Nephron progenitor cell (in vitro differentiated cells): ENCODE data around the gene DLG3.
A peak's percentile ranks its signal among the peaks of the same experiment; 100 is the strongest.

Experiments
- DNase-seq: peaks from one replicate; pipeline ENCODE4 v3.0.0; 2021
- H3K27ac Mint-ChIP-seq: 2 replicates; pipeline ENCODE4 v1.8.0; 2021; ENCODE audit warnings: mild to moderate bottlenecking, moderate library complexity, mixed read lengths
- H3K27me3 Mint-ChIP-seq: 2 replicates; pipeline ENCODE4 v1.8.0; 2021; ENCODE audit warnings: mild to moderate bottlenecking, low read depth, mixed read lengths; ENCODE audit not compliant: poor library complexity
- H3K36me3 Mint-ChIP-seq: 2 replicates; pipeline ENCODE4 v1.8.0; 2021; ENCODE audit warnings: low read depth, mixed read lengths
- H3K4me1 Mint-ChIP-seq: 2 replicates; pipeline ENCODE4 v1.8.0; 2021; ENCODE audit warnings: mixed read lengths
- H3K4me3 Mint-ChIP-seq: 2 replicates; pipeline ENCODE4 v1.8.0; 2021; ENCODE audit warnings: mild to moderate bottlenecking, moderate library complexity, mixed read lengths
- H3K9me3 Mint-ChIP-seq: 2 replicates; pipeline ENCODE4 v1.8.0; 2021; ENCODE audit warnings: mild to moderate bottlenecking, moderate library complexity, mixed read lengths
- CTCF ChIP-seq: fragments of 200-600 bp; sonication (generic); IDR thresholded peaks from 2 replicates; pipeline ENCODE4 v1.5.0; 2021; ENCODE audit warnings: antibody characterized with exemption

DLG3 gene

GRCh38 chrX:70476166-70476933 is 31.7 kb downstream of the DLG3 start:
- TF ChIP-seq CTCF: no peak
- no peak overlapping the region for H3K4me3 Mint-ChIP-seq
- no peak for DNase-seq
- H3K4me1 Mint-ChIP-seq: peaks cover 68% of the 10 kb centered on the region
- H3K27me3 Mint-ChIP-seq: peaks cover 4% of the 10 kb centered on the region
- H3K27ac Mint-ChIP-seq: peak overlapping the region; percentile 59
- peaks cover 30% of the 10 kb centered on the region for H3K36me3 Mint-ChIP-seq
- H3K9me3 Mint-ChIP-seq: peaks cover 56% of the 10 kb centered on the region

- Mint-ChIP-seq H3K36me3 (peaks cover 27% of the 10 kb centered on the region), H3K9me3 (peaks cover 53% of the 10 kb centered on the region), H3K27ac (peak overlapping the region; percentile 96), H3K4me1 (peaks cover 76% of the 10 kb centered on the region), H3K27me3 (peaks cover 4% of the 10 kb centered on the region), H3K4me3 (peak overlapping the region; percentile 29)
- no peak for DNase-seq
- TF ChIP-seq CTCF: no peak
These were observed 32.5 kb downstream of the DLG3 start for GRCh38 chrX:70476934-70477733.

- Mint-ChIP-seq H3K36me3 (peaks cover 28% of the 10 kb centered on the region), H3K27me3 (peaks cover 4% of the 10 kb centered on the region), H3K4me3 (peak overlapping the region; percentile 29), H3K27ac (peak overlapping the region; percentile 11), H3K4me1 (peaks cover 77% of the 10 kb centered on the region), H3K9me3 (peaks cover 52% of the 10 kb centered on the region)
- TF ChIP-seq CTCF: no peak
- no peak for DNase-seq
These were observed 33.1 kb downstream of the DLG3 start for GRCh38 chrX:70477734-70478075.

GRCh38 chrX:70478526-70479245 is 34.1 kb downstream of the DLG3 start:
- peaks cover 82% of the 10 kb centered on the region for H3K4me1 Mint-ChIP-seq

More at GRCh38 chrX:70478526-70479245, 34.1 kb downstream of the DLG3 start:
- H3K36me3 Mint-ChIP-seq: peaks cover 28% of the 10 kb centered on the region
- no peak for DNase-seq
- peak overlapping the region; percentile 94 for H3K27ac Mint-ChIP-seq
- H3K27me3 Mint-ChIP-seq: peaks cover 4% of the 10 kb centered on the region
- H3K4me3 Mint-ChIP-seq: peak overlapping the region; percentile 65
- peaks cover 50% of the 10 kb centered on the region for H3K9me3 Mint-ChIP-seq
- no peak for TF ChIP-seq CTCF
